Neural crest cell (in vitro differentiated cells): ENCODE measurements around the gene CEP128. TPM values are rescaled to one million over a fixed set of nuclear protein-coding genes. Genes with fewer than 3 reads are reported as not detected.

Source experiments
- DNase-seq: peaks from one replicate; pipeline ENCODE4 v3.0.0; 2021; ENCODE audit warnings: low read depth, mixed read lengths, low spot score
- H3K27ac Mint-ChIP-seq: one replicate; pipeline ENCODE4 v1.8.0; 2021; ENCODE audit warnings: mild to moderate bottlenecking, mixed read lengths; ENCODE audit not compliant: unreplicated experiment
- H3K27me3 Mint-ChIP-seq: 2 replicates; pipeline ENCODE4 v1.8.0; 2021; ENCODE audit warnings: low read depth, mild to moderate bottlenecking, mixed read lengths
- H3K36me3 Mint-ChIP-seq: 2 replicates; pipeline ENCODE4 v1.8.0; 2021; ENCODE audit warnings: low read depth, mild to moderate bottlenecking, mixed read lengths
- H3K4me1 Mint-ChIP-seq: 2 replicates; pipeline ENCODE4 v1.8.0; 2021; ENCODE audit warnings: mixed read lengths
- H3K4me3 Mint-ChIP-seq: one replicate; pipeline ENCODE4 v1.8.0; 2021; ENCODE audit warnings: mild to moderate bottlenecking, mixed read lengths
- H3K9me3 Mint-ChIP-seq: 2 replicates; pipeline ENCODE4 v1.8.0; 2021; ENCODE audit warnings: mixed read lengths
- CTCF ChIP-seq: fragments of 200-600 bp; sonication (generic); conservative IDR thresholded peaks from 2 replicates; pipeline ENCODE4 v1.5.0; 2021; ENCODE audit warnings: antibody characterized with exemption, mild to moderate bottlenecking
- total RNA-seq: library from RNA; stranded (reverse); gene quantifications from 2 replicates; pipeline ENCODE4 v1.2.1, GENCODE V29; 2021

CEP128 gene
- total RNA-seq, 1 donor from 2014 or later: 25.8 TPM

- H3K27me3 Mint-ChIP-seq: no peaks in the 10 kb centered on the region
- no peaks in the 10 kb centered on the region for H3K4me1 Mint-ChIP-seq
- no peak overlapping the region for H3K27ac Mint-ChIP-seq
- no peak for TF ChIP-seq CTCF
- H3K4me3 Mint-ChIP-seq: no peak overlapping the region
- no peaks in the 10 kb centered on the region for H3K9me3 Mint-ChIP-seq
- DNase-seq: no peak
- no peaks in the 10 kb centered on the region for H3K36me3 Mint-ChIP-seq
Observed at GRCh38 chr14:80981673-80982072, 40.1 kb upstream of the CEP128 start.

- Mint-ChIP-seq H3K27ac (no peak overlapping the region), H3K27me3 (no peaks in the 10 kb centered on the region), H3K4me3 (no peak overlapping the region), H3K9me3 (no peaks in the 10 kb centered on the region), H3K4me1 (no peaks in the 10 kb centered on the region), H3K36me3 (no peaks in the 10 kb centered on the region)
- no peak for DNase-seq
- no peak for TF ChIP-seq CTCF
Observed at GRCh38 chr14:80981156-80981555, 39.6 kb upstream of the CEP128 start.

GRCh38 chr14:80979951-80980350 lies 38.4 kb upstream of the CEP128 start:
- no peak for TF ChIP-seq CTCF
- no peak overlapping the region for H3K27ac Mint-ChIP-seq
- DNase-seq: no peak

GRCh38 chr14:80978403-80978802 lies 36.9 kb upstream of the CEP128 start:
- H3K27ac Mint-ChIP-seq: no peak overlapping the region
- TF ChIP-seq CTCF: no peak
- H3K4me1 Mint-ChIP-seq: no peaks in the 10 kb centered on the region
- no peak for DNase-seq
- peaks cover 3% of the 10 kb centered on the region for H3K27me3 Mint-ChIP-seq
- no peak overlapping the region for H3K4me3 Mint-ChIP-seq
- H3K36me3 Mint-ChIP-seq: no peaks in the 10 kb centered on the region
- H3K9me3 Mint-ChIP-seq: no peaks in the 10 kb centered on the region

More at GRCh38 chr14:80979951-80980350, 38.4 kb upstream of the CEP128 start:
- Mint-ChIP-seq H3K36me3 (no peaks in the 10 kb centered on the region), H3K27me3 (peaks cover 3% of the 10 kb centered on the region), H3K4me3 (no peak overlapping the region), H3K4me1 (no peaks in the 10 kb centered on the region), H3K9me3 (no peaks in the 10 kb centered on the region)

GRCh38 chr14:80977221-80977620 lies 35.7 kb upstream of the CEP128 start:
- H3K4me3 Mint-ChIP-seq: no peak overlapping the region
- H3K36me3 Mint-ChIP-seq: no peaks in the 10 kb centered on the region
- no peaks in the 10 kb centered on the region for H3K4me1 Mint-ChIP-seq
- DNase-seq: no peak
- TF ChIP-seq CTCF: no peak
- peaks cover 3% of the 10 kb centered on the region for H3K27me3 Mint-ChIP-seq
- H3K27ac Mint-ChIP-seq: no peak overlapping the region
- no peaks in the 10 kb centered on the region for H3K9me3 Mint-ChIP-seq

GRCh38 chr14:80974679-80975078 lies 33.1 kb upstream of the CEP128 start:
- Mint-ChIP-seq H3K36me3 (no peaks in the 10 kb centered on the region), H3K4me1 (no peaks in the 10 kb centered on the region), H3K27me3 (peaks cover 3% of the 10 kb centered on the region), H3K4me3 (no peak overlapping the region), H3K27ac (no peak overlapping the region), H3K9me3 (no peaks in the 10 kb centered on the region)
- TF ChIP-seq CTCF: no peak
- DNase-seq: no peak
